T-helper 2 cell (primary cell): ENCODE data around the gene DNAJC10.
"Not testable (repeated sequence)": the region's sequence is repeated elsewhere in the genome, so short reads cannot be mapped to it uniquely, and the experiment has no call there.

Experiments used
- DNase-seq, 5 experiments: peaks; one replicate each; pipeline versions ENCODE4 v3.0.0 to v3.0.0-alpha.2; 2012 to 2022

The DNAJC10 gene

DNA sequence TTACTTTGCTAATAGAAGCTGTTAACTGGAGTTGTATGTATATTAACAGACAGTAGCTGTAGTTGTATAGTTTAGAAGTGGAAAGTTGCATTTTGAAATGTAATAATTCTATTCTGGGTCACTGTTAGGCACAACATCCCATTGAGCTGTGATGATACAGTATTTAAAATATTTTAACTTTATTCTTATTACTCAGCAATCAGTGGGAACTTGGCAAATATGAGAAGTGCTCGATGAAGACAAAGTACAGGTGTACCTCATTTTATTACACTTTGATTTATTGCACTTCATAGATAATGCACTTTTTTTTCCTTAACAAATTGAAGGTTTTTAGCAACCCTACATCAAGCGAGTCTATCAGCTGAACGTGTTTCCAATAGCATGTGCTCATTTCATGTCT is 8.6 kb downstream of the DNAJC10 start:
- DNase-seq, result no peak

DNA sequence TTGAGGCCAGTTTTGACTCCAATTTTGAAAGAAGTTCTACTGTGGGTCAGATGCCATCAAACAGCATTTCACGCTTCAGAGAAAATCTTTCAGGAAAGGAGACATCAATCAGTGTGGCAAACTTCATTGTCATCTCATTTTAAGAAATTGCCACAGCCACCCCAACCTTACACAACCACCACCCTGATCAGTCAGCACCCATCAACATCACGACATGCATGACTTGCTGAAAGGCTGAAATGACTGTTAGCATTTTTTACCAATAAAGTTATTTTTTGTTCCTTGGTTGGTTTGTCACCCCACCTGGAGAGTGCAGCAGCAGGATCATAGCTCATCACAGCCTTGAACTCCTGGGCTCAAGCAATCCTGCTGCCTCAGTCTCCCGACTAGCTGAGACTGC is 10.4 kb downstream of the DNAJC10 start:
- peak in 1 of 5 experiments; percentile 42 for DNase-seq

DNA sequence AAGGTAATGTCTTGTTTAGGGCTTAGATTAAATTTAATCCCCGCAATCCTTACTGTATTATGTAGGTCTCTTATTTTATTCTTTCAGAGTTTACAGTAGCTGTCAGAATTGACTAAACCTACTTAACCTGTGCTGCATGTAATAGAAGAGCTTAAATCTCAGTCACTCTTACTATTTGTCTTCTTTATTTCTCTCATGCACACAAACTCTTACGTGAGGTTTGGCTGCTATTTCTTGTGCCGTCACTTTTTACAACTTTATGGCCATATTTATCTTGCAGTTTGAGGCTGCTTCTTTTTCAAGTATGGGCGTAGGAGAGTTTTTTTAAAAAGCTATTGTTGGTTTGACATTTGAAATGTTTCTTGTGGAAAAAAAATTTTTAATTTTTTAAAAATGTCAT is 12.0 kb downstream of the DNAJC10 start:
- DNase-seq, result no peak

DNA sequence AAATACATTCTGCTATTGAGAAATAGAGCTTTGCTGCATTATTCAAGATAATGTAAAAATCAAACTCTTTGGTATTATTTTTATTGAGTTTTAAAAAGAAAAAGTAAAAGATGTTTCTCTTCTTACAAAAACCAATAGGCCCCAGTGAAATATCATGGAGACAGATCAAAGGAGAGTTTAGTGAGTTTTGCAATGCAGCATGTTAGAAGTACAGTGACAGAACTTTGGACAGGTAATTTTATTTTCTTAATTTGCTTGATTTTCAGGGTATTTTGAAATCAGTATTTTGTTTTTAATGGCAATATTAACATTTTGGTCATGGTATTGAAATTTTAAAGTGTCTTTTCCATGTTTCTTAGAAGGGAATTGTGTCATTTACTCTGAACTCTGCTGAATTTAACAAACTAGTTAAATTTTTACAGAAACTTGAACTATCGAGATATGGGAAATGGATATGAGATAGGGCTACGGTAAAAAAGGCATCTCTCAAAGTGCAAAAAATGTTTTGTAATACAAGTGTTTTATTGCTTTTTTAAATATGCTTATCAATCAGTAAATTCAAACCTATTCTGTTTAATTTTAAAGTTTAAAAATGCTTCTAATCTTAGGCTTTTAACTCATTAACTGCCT is 13.8 kb downstream of the DNAJC10 start:
- DNase-seq, result no peak

DNA sequence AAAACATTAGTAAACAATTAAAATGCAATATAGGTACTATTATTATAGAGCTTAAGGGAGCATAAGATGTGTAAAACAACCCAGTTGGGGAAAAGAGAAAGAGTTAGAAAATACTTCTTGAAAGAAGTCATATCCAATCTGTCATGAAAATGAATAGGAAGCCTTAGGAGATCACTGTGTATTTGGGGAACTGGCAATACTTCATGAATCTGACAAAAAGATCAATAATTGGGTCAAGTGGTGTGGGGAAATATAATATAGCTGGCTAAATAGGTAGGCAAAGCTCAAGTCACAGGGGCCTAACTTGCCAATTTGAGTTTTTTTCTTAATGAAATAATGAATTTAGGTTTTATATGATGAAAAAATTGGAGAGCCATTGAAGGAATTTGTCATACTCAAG is 14.4 kb downstream of the DNAJC10 start:
- no peak for DNase-seq

DNA sequence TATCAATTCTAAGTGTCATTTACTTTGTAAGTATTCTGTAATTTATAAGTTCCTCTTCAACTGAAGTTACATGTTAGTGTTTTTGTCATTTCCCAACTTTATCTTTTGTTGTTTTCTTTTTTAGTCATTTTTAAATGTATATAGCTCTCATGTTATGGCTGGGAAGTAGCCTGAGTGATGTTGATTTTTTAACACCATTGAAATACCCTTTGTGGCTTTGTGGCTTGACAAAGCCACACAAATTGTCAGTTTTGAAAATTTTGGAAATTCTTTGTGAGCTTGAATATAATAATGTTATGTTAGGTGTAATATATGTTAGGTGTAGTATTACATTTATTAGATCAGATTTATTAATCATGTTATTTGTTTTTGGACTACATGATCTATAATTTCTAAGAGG is 16.7 kb downstream of the DNAJC10 start:
- no peak for DNase-seq

DNA sequence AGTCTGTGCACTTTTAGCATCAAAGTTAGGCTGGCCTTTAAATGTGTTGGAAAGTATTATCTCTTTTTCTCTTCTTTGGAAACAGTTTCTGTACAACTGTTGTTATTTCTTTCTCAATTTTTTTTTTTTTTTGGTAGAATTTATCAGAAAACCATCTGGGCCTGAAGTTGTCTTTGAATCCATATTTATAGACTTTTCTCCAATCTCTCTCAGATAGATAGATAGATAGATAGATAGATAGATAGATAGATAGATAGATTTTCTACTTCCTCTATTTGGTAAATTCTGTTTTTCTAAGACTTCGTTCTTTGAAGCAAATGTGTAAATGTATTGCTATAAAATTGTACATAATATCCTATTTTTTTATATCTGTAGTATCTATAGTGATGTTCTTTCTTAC is 17.5 kb downstream of the DNAJC10 start:
- no peak for DNase-seq

DNA sequence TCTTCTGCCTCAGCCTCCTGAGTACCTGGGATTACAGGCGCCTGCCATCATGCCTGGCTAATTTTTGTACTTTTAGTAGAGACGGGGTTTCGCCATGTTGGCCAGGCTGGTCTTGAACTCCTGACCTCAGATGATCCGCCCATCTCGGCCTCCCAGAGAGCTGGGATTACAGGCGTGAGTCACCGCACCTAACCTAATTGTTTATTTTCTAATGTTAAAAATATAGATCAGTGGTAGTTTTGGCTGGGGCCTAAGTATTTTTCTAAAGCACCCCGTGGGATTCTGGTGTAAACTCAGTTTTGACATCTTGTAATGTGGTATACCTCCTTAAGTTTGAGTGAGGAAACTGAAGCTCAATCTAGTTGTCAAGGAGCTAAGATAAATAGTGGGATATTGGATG is 20.8 kb downstream of the DNAJC10 start:
- not testable (repeated sequence) for DNase-seq

DNA sequence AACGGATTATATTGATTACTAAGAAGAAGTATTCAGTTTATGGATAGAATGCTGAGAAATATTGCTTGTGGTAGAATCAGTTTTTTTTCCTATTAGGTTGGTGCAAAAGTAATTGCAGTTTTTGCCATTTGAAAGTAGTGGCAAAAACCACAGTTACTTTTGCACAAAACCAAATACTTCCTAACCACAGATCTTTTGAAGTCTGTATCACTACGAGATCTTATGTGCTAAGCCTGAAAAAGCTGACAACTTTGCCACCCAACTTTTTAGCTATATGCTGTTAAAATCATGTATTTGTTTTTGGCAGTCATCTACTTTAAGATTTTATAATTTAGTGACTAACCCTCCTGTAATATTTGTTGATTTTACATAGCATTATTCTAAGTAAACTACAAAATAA is 24.6 kb downstream of the DNAJC10 start:
- peak in 1 of 5 experiments; percentile 63 for DNase-seq

DNA sequence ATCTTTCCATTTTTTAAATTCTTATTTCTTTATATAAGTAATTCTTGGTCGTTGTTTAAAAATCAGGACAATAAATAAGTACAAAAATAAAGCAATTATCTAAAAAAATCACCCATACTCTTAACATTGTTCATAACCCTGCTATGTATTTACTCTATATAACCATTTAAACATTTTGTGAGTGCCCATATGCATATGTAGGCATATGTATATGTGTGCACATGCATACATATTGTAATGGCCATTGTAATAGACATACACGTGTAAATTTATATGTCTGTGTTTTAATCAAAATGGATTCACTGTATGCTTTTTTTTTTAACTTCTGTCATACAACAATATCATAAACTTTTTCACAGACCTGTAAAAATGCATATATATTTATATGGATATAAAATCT is 25.6 kb downstream of the DNAJC10 start:
- DNase-seq, result no peak

DNA sequence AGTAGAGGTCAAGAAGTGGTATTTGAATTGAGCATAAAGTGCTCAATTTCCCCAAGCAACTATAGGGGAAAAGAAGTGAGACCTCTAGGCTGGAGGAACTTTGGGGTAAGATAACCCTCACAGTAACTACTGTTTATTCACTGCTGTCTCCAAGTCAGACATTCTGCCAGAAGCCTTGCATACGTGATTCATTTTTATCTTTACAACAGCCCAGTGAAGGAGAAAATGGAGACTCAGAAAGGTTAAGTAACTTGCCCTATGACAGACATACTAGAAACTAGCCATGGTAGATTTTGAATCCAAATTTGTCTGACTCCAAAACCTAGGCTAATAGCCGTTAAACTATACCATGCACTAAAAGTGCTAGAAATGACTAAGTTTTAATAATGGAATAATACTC is 28.4 kb downstream of the DNAJC10 start:
- no peak for DNase-seq

DNA sequence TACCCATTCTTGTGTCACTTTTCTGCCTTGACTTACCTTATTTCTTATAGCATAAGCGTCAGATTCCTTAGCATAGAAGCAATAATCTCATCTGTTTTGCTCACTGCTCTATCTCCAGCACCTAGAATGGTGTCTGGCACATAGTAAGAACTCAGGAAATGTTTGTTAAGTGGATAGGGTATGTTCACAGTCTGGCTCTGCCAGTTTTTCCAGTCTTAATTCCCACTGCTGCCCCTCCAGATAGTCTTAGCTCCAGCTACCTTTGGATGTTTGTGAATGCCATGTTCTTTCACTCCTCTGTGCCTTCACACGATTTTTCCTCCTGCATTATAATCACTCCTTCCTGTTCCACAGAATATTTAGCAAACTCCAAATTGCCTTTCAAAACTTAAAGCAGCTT is 29.0 kb downstream of the DNAJC10 start:
- DNase-seq, result no peak

DNA sequence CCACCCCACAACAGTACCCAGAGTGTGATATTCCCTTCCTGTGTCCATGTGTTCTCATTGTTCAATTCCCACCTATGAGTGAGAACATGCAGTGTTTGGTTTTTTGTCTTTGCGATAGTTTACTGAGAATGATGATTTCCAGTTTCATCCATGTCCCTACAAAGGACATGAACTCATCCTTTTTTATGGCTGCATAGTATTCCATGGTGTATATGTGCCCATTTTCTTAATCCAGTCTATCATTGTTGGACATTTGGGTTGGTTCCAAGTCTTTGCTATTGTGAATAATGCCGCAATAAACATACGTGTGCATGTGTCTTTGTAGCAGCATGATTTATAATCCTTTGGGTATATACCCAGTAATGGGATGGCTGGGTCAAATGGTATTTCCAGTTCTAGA is 29.8 kb downstream of the DNAJC10 start:
- not testable (repeated sequence) for DNase-seq

DNA sequence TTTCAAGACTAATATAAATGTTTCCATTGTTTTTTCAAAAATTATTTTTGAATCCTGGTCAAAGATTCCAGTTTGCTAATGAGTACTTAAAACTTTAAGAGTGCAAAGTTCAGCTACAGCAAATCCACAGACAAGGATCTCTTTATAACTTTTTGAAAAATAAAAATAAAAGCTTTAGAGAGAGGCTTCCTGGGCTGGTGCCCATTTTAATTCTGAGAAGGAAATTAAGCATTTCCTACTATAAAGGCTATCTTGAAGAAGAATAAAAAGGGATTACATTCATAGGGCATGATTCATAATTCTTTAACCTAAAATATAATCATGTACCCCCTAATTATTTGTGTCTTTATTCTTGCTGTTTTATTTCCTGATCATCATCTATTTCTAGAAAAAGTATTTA is 38.2 kb downstream of the DNAJC10 start:
- no peak for DNase-seq

DNA sequence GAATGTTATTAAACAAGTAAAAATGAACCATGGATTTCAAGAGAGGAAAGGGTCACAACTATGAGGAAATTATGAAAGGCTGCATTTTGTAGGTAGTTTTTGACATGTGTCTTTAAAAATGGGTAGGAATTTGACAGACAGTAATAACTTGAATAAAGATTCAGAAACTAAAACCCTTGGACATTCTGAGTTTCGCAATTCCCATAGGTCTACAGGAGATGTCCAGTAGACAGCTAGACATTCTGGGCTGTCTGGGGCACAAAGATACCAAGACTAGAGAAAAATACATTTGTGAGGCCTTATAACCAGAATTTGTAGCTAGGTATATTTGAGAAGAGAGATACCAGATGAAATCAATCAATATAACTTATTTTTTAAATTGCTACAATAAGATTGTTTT is 42.3 kb downstream of the DNAJC10 start:
- no peak for DNase-seq

DNA sequence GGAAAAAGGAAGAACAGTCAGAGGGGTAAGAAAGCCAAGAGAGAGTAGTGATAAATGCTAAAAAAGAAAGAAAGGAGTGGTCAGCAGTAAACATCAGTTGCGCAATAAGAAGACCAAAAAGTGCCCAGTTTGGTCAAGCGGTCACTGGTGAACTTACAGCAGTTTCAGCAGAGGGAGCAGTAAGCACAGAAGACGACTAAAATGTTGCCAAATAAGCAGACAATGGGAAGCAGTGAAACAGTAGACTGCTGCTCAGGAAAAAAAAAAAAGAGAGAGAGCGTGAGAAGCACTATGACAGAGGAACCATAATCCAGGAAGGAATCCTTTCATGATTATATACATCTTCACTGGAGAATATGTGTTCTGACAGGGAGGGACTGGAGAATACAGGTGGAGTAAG is 45.8 kb downstream of the DNAJC10 start:
- DNase-seq, result no peak

DNA sequence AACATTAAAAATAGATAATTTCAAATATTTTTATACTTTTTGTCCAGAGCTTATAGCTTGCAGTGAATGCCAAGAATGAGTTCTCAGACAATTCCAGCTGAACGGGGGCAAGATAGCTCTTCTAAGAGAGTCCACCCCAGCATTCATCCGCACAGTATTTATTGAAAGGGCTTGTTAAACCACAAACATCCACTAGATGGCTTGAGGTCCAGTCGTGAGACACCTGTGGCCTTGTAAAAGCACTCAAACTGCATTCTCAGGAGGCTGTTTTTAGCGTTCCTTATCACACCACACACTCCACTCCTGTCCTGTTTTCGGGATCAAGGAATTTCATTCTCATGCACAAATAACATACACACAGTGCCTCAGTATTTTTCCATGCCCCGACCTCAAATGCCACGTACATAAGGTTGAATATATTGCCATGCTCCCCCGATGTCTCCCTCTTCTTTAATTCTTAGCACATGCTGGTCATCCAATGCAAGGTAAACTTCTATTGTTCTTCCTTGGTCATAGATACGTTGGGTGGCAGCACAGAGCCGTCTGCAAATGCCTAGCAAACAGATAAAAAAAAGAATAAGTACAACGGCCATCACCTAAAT is 47.4 kb downstream of the DNAJC10 start:
- peak in 1 of 5 experiments; percentile 12 for DNase-seq

DNA sequence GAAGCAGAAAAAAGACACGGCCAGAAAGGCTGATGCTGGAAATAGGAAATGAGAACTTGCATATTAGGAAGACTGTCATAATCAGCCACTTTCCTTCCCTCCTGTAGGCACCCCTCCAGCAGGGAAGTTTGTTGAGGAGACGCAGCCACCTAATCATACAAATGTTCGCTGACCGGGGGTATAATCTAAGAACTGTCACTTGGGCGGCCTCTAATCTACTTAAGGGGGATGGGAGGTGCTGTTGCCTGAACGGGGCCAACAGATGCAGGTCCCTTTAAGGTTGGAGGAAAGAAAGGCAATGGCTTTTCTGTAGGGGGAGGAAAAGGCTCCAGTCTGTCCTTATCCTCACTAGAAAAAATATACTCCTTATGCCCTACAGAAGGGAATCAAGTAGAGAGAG is 50.6 kb downstream of the DNAJC10 start:
- no peak for DNase-seq

DNA sequence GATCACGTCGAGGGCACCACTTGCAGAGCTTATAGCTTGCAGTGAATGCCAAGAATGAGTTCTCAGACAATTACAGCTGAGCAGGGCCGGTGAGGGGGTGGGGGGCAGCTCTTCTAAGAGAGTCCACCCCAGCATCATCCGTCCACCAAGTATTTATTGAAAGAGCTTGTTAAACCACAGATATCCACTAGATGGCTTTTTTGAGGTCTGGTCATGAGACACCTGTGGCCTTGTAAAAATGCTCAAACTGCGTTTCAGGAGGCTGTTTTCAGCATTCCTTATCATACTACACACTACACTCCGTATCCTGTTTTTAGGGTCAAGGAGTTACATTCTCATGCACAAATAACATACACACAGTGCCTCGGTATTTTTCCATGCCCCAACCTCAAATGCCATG is 51.5 kb downstream of the DNAJC10 start:
- no peak for DNase-seq

DNA sequence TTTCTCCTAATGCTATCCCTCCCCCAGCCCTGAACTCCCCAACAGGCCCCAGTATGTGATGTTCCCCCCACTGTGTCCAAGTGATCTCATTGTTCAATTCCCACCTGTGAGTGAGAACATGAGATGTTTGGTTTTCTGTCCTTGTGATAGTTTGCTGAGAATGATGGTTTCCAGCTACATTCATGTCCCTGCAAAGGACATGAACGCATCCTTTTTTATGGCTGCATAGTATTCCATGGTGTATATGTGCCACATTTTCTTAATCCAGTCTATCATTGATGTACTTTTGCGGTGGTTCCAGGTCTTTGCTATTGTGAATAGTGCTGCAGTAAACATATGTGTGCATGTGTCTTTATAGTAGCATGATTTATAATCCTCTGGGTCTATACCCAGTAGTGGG is 52.9 kb downstream of the DNAJC10 start:
- not testable (repeated sequence) for DNase-seq

DNA sequence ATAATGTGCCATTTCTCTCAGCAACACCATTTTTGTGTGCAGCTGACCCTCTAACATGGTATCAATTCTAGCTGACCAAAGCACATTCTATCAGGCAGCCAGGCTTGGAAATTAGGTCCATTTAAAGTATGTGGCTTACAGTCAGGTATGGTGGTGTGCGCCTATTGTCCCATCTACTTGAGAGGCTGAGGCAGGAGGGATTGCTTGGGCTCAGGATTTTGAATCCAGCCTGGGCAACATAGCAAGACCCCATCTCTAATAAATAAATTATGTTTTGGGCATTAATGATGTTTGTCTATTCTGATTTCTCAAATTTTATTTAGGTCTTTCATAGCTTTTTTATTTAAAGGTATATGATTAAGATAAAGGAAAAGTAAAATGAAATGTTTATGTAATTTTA is 63.3 kb downstream of the DNAJC10 start:
- no peak for DNase-seq

DNA sequence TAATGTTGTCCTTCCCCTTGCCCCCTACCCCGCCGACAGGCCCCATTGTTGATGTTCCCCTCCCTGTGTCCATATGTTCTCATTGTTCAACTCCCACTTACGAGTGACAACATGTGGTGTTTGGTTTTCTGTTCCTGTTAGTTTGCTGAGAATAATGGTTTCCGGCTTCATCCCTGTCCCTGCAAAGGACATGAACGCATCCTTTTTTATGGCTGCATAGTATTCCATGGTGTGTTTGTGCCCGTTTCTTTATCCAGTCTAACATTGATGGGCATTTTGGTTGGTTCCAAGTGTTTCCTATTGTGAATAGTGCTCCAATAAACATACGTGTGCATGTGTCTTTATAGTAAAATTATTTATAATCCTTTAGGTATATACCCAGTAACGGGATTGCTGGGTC is 65.0 kb downstream of the DNAJC10 start:
- DNase-seq, result not testable (repeated sequence)

DNA sequence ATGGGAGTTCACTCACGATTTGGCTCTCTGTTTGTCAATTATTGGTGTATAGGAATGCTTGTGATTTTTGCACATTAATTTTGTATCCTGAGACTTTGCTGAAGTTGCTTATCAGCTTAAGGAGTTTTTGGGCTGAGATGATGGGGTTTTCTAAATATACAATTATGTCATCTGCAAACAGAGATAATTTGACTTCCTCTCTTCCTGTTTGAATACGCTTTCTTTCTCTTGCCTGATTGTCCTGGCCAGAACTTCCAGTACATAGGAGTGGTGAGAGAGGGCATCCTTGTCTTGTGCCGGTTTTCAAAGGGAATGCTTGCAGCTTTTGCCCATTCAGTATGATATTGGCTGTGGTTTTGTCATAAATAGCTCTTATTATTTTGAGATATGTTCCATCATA is 66.6 kb downstream of the DNAJC10 start:
- not testable (repeated sequence) for DNase-seq

DNA sequence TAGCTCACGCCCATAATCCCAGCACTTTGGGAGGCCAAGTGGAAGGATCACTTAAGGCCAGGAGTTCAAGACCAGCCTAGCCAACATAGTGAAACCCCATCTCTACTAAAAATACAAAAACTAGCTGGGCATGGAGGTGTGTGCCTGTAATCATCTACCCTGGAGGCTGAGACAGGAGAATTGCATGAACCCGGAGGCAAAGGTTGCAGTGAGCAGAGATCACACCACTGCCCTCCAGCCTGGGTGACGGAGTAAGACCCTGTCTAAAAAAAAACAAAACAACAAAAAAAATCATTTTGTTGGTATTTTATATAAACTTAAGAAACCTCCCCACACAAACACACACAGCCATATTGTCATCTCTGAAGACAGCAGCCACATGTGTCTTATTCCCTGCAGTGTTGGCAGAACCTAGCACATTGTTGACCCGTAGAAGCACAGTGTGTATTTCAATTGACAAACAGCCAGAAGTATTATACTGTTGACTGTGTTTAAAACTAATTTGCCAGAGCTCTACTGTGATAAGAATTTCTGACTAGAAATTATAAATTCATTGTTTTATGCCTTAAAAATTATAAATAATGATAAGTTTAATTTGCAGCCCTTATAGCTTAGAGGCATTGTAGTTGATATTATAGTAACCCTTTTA is 68.1 kb downstream of the DNAJC10 start:
- no peak for DNase-seq

DNA sequence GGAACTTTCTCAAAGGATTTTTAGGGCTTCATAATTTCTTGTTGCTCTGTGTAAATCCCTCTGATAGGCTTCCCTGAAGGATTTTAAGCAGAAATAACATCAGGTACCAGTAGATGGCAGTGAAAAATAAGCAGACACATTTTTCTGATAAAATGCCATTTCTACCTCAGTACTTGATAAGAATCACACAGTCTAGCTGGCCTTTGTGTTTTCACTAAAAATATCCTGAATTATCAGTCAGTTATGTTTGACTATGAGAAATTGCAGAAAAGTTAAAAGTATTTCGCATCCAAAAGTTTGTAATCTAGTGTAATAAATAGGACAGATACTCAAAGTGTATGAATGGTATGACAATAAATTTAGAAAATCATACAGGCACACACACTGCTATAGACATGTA is 68.7 kb downstream of the DNAJC10 start:
- peak in 1 of 5 experiments; percentile 14 for DNase-seq
